Dermis blood vessel endothelial cell (primary cell): Measurements from ENCODE around the gene MAGEH1. TPM values are rescaled to one million over a fixed set of nuclear protein-coding genes. Genes with fewer than 3 reads are reported as not detected.

Source experiments
- DNase-seq: peaks from one replicate; pipeline ENCODE4 v3.0.0; 2010
- total RNA-seq: library from RNA; depleted of rRNA; stranded (reverse); fragments of >200 nt; gene quantifications from 2 replicates; pipeline ENCODE4 v1.2.3, GENCODE V29; 2014

Gene MAGEH1
- total RNA-seq, 1 donor from 2014 or later, result 32.5 TPM

DNA sequence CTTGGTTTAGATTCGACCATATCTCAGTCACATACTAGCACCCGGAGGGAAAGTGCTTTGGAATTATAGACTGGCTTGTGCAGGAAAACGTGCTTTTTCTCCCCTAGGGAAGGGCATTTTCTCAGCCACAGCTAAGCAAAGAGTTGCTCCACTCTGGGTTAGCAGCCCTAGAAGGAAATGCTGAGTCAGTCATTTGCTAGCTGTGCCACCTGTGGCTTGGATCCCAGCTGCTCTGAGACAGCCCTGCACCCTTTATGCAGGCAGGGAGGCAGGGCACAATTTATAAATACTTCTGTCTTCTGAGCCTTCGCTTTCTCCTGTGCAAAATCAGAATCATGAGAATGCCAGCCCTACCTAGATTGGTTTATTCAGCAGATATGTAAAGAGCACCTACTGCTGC, 39.0 kb downstream of the MAGEH1 start:
- DNase-seq, result no peak

Other genes starting within 250 kb of the MAGEH1 start
- gene PAGE5, start 231.8 kb upstream of the MAGEH1 start, total RNA-seq, result not detected in 2 replicates
- gene PAGE3, start 187.2 kb upstream of the MAGEH1 start, total RNA-seq, result not detected in 2 replicates
- gene USP51, start 37.7 kb downstream of the MAGEH1 start, total RNA-seq, result 1.2 and 1.9 TPM in 2 replicates
- not detected in 2 replicates for gene FOXR2, start 171.3 kb downstream of the MAGEH1 start, total RNA-seq